H9 (cell line): ENCODE measurements around the gene MYCBPAP. TPM values are rescaled to one million over a fixed set of nuclear protein-coding genes. Genes with fewer than 3 reads are reported as not detected.
A peak's percentile ranks its signal among the peaks of the same experiment; 100 is the strongest.

ENCODE experiments used
- DNase-seq: peaks from one replicate; pipeline ENCODE4 v3.0.0-alpha.2; 2017
- H2AFZ ChIP-seq: one replicate; pipeline ENCODE4 v1.6.1; 2013; ENCODE audit warnings: mild to moderate bottlenecking, low read length, control low read depth, moderate library complexity
- H2AK5ac ChIP-seq: 2 replicates; pipeline ENCODE4 v1.6.1; 2013; ENCODE audit warnings: low read length, control low read depth, mixed read lengths; ENCODE audit not compliant: insufficient read length
- H2BK120ac ChIP-seq: one replicate; pipeline ENCODE4 v1.6.1; 2013; ENCODE audit warnings: low read depth, mild to moderate bottlenecking, low read length, control low read depth, inconsistent platforms; ENCODE audit not compliant: poor library complexity, severe bottlenecking
- H2BK12ac ChIP-seq: 2 replicates; pipeline ENCODE4 v1.6.1; 2013; ENCODE audit warnings: low read length, control low read depth, mixed read lengths, low read depth; ENCODE audit not compliant: insufficient read length
- H2BK15ac ChIP-seq: 2 replicates; pipeline ENCODE4 v1.6.1; 2013; ENCODE audit warnings: low read depth, low read length, control low read depth
- H2BK20ac ChIP-seq: one replicate; pipeline ENCODE4 v1.6.1; 2013; ENCODE audit warnings: low read depth, mild to moderate bottlenecking, low read length, control low read depth, inconsistent platforms; ENCODE audit not compliant: poor library complexity, severe bottlenecking
- H2BK5ac ChIP-seq: 2 replicates; pipeline ENCODE4 v1.6.1; 2013; ENCODE audit warnings: low read length, control low read depth, mixed read lengths; ENCODE audit not compliant: insufficient read length
- H3K14ac ChIP-seq: 2 replicates; pipeline ENCODE4 v1.6.1; 2013; ENCODE audit warnings: low read length, control low read depth; ENCODE audit not compliant: insufficient read depth
- H3K18ac ChIP-seq: 2 replicates; pipeline ENCODE4 v1.6.1; 2013; ENCODE audit warnings: low read depth, mild to moderate bottlenecking, mixed read lengths, low read length, control low read depth; ENCODE audit not compliant: insufficient read length
- H3K23ac ChIP-seq: 2 replicates; pipeline ENCODE4 v1.6.1; 2013; ENCODE audit warnings: low read length, control low read depth, mixed read lengths, low read depth; ENCODE audit not compliant: insufficient read length
- H3K23me2 ChIP-seq: 2 replicates; pipeline ENCODE4 v1.6.1; 2013; ENCODE audit warnings: low read depth, mild to moderate bottlenecking, mixed read lengths, low read length, control low read depth; ENCODE audit not compliant: insufficient read length, poor library complexity, severe bottlenecking
- H3K27ac ChIP-seq: 2 replicates; pipeline ENCODE4 v1.5.1; 2013; ENCODE audit warnings: low read length, control low read depth, mixed read lengths, low read depth; ENCODE audit not compliant: insufficient read length
- H3K27me3 ChIP-seq: 2 replicates; pipeline ENCODE4 v1.6.1; 2013; ENCODE audit warnings: low read length, control low read depth, inconsistent platforms; ENCODE audit not compliant: insufficient read depth
- H3K4ac ChIP-seq: 2 replicates; pipeline ENCODE4 v1.6.1; 2013; ENCODE audit warnings: low read depth, mild to moderate bottlenecking, control low read depth, inconsistent platforms, low read length, moderate library complexity
- H3K4me1 ChIP-seq: 2 replicates; pipeline ENCODE4 v1.6.1; 2013; ENCODE audit warnings: low read length, control low read depth, inconsistent platforms; ENCODE audit not compliant: insufficient read depth
- H3K4me2 ChIP-seq: 2 replicates; pipeline ENCODE4 v1.6.1; 2013; ENCODE audit warnings: low read length, control low read depth, mixed read lengths; ENCODE audit not compliant: insufficient read length, insufficient read depth
- H3K56ac ChIP-seq: 2 replicates; pipeline ENCODE4 v1.6.1; 2013; ENCODE audit warnings: low read depth, mild to moderate bottlenecking, mixed read lengths, low read length, control low read depth; ENCODE audit not compliant: insufficient read length
- H3K79me1 ChIP-seq: 2 replicates; pipeline ENCODE4 v1.6.1; 2013; ENCODE audit warnings: low read depth, mild to moderate bottlenecking, moderate library complexity, low read length, control low read depth, inconsistent platforms; ENCODE audit not compliant: insufficient read depth, poor library complexity, severe bottlenecking
- H3K79me2 ChIP-seq: 2 replicates; pipeline ENCODE4 v1.6.1; 2013; ENCODE audit warnings: low read length, control low read depth, inconsistent platforms; ENCODE audit not compliant: insufficient read depth
- H3K9ac ChIP-seq: 2 replicates; pipeline ENCODE4 v1.6.1; 2013; ENCODE audit warnings: low read length, control low read depth, mixed read lengths; ENCODE audit not compliant: insufficient read length; ENCODE audit errors: extremely low read depth
- H3K9me3 ChIP-seq: one replicate; pipeline ENCODE4 v1.6.1; 2013; ENCODE audit warnings: low read depth, low read length, inconsistent platforms; ENCODE audit not compliant: control insufficient read depth
- H3T11ph ChIP-seq: one replicate; pipeline ENCODE4 v1.6.1; 2013; ENCODE audit warnings: mild to moderate bottlenecking, low read length, control low read depth, inconsistent platforms
- H4K20me1 ChIP-seq: one replicate; pipeline ENCODE4 v1.6.1; 2013; ENCODE audit not compliant: control insufficient read depth, insufficient read length, insufficient read depth
- H4K5ac ChIP-seq: 2 replicates; pipeline ENCODE4 v1.6.1; 2013; ENCODE audit warnings: low read depth, mild to moderate bottlenecking, mixed read lengths, low read length, control low read depth; ENCODE audit not compliant: insufficient read length
- H4K8ac ChIP-seq: replicated peaks from 2 replicates; pipeline ENCODE4 v1.6.1; 2013; ENCODE audit warnings: low read length, control low read depth, mixed read lengths, low read depth; ENCODE audit not compliant: insufficient read length
- H4K91ac ChIP-seq: 2 replicates; pipeline ENCODE4 v1.6.1; 2013; ENCODE audit warnings: low read depth, mild to moderate bottlenecking, moderate library complexity, mixed read lengths, low read length, control low read depth; ENCODE audit not compliant: insufficient read length
- H3K27ac Mint-ChIP-seq, 3 experiments: 2 replicates in 2 of 3; 3 replicates in 1 of 3; pipeline ENCODE4 v1.8.0; 2020 to 2021; ENCODE audit warnings: mixed read lengths in 3 of 3, mild to moderate bottlenecking in 1 of 3, moderate library complexity in 1 of 3
- H3K27me3 Mint-ChIP-seq: 2 replicates; pipeline ENCODE4 v1.8.0; 2021; ENCODE audit warnings: low read depth, mild to moderate bottlenecking, moderate library complexity, mixed read lengths
- H3K36me3 Mint-ChIP-seq, 3 experiments: 2 replicates in 2 of 3; 3 replicates in 1 of 3; pipeline ENCODE4 v1.8.0; 2020 to 2021; ENCODE audit warnings: low read depth in 3 of 3, mixed read lengths in 3 of 3; ENCODE audit not compliant: insufficient read depth in 1 of 3
- H3K4me1 Mint-ChIP-seq, 2 experiments: 2 replicates each; pipeline ENCODE4 v1.8.0; 2020; ENCODE audit warnings: mixed read lengths in 2 of 2
- H3K4me3 Mint-ChIP-seq, 2 experiments: 2 replicates in 1 of 2; 3 replicates in 1 of 2; pipeline ENCODE4 v1.8.0; 2020 to 2021; ENCODE audit warnings: mild to moderate bottlenecking in 2 of 2, mixed read lengths in 2 of 2, moderate library complexity in 1 of 2
- H3K9me3 Mint-ChIP-seq, 2 experiments: 2 replicates in 1 of 2; 3 replicates in 1 of 2; pipeline ENCODE4 v1.8.0; 2020; ENCODE audit warnings: mild to moderate bottlenecking in 2 of 2, mixed read lengths in 2 of 2, moderate library complexity in 1 of 2
- CTCF ChIP-seq: fragments of 200-600 bp; sonication (generic); conservative IDR thresholded peaks from 3 replicates; pipeline ENCODE4 v1.8.0; 2021; ENCODE audit warnings: antibody characterized with exemption, mild to moderate bottlenecking
- WGBS: extraction: QIAGEN DNeasy Blood & Tissue Kit; methylation state at CpG from one replicate; pipeline ENCODE4 v1.1.7; 2013; ENCODE audit warnings: missing lambda C conversion rate, low lambda C conversion rate, mixed read lengths; ENCODE audit not compliant: insufficient read length; ENCODE audit errors: extremely low coverage; 5-methylcytosine and 5-hydroxymethylcytosine counted together
- total RNA-seq: library from RNA; stranded (reverse); gene quantifications from 2 replicates; pipeline ENCODE4 v1.2.1, GENCODE V29; 2021

MYCBPAP gene
- total RNA-seq, 1 experiment from 2014 or later, result 1.7 TPM

- Histone ChIP-seq H4K91ac (no peak within 1 kb of the TSS), H3K4me2 (peak within 1 kb of the TSS; percentile 12), H3K23me2 (peaks cover 3% of the 10 kb centered on the region), H3K23ac (no peak within 1 kb of the TSS), H3T11ph (no peak within 1 kb of the TSS), H2AK5ac (no peak within 1 kb of the TSS), H4K20me1 (no peaks in the 10 kb centered on the region), H3K9me3 (no peaks in the 10 kb centered on the region), H2BK12ac (no peak within 1 kb of the TSS), H4K5ac (no peak within 1 kb of the TSS), H3K4ac (no peak within 1 kb of the TSS), H2AFZ (no peak within 1 kb of the TSS), H3K9ac (no peak within 1 kb of the TSS), H3K79me1 (no peaks in the 10 kb centered on the region), H2BK15ac (no peak within 1 kb of the TSS), H2BK5ac (no peak within 1 kb of the TSS), H3K27ac (no peak within 1 kb of the TSS), H3K4me1 (peaks cover 2% of the 10 kb centered on the region; the same call in 1 of the 2 replicates), H3K27me3 (no peaks in the 10 kb centered on the region), H2BK20ac (no peak within 1 kb of the TSS), H2BK120ac (no peak within 1 kb of the TSS), H3K79me2 (no peaks in the 10 kb centered on the region), H3K18ac (no peak within 1 kb of the TSS), H3K56ac (no peak within 1 kb of the TSS), H3K14ac (peak within 1 kb of the TSS; percentile 50), H4K8ac (no peak within 1 kb of the TSS)
- Mint-ChIP-seq H3K36me3 (no peaks in the 10 kb centered on the region; a peak in 1 of 7 replicates), H3K4me1 (peaks cover 19 to 22% of the 10 kb centered on the region in 2 experiments), H3K27me3 (peaks cover 26% of the 10 kb centered on the region), H3K9me3 (no peaks in the 10 kb centered on the region), H3K4me3 (peak within 1 kb of the TSS; percentile 65 to 77), H3K27ac (no peak within 1 kb of the TSS; a peak in 1 of 7 replicates)
- peak; percentile 99 for TF ChIP-seq CTCF
- WGBS, result no CpG with 5 or more reads among the region's 42 CpGs
- peak; percentile 97 for DNase-seq
Measured at GRCh38 chr17:50547035-50547735, 38.9 kb downstream of the MYCBPAP start, which contains the start of gene SPATA20. Gene SPATA20 (plus strand): TSS chr17:50547174. CDS start chr17:50547209, 35 bp downstream.
